Measurements from ENCODE around the gene ALOXE3.

Gene ALOXE3

DNA sequence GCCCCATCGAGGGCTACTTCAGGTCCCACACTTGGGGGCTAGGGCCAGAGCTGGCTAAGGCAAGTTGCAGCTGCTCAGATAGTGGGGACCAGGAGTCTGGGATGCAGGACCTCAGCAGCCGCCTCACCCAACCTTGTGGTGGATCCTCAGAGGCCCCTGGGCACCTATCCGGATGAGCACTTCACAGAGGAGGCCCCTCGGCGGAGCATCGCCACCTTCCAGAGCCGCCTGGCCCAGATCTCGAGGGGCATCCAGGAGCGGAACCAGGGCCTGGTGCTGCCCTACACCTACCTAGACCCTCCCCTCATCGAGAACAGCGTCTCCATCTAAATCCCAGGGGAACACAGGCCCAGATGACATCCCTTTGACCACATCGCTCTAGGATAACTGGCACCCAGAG, 70.1 kb downstream of the ALOXE3 start:
- DNase-seq (ENCODE audit: low spot score) = no peak

GRCh38 chr17:8047769-8048110, 70.6 kb downstream of the ALOXE3 start:
- no peak for DNase-seq (ENCODE audit: low spot score)

GRCh38 chr17:8046929-8047768, 71.2 kb downstream of the ALOXE3 start:
- no peak for DNase-seq (ENCODE audit: low spot score)

DNA sequence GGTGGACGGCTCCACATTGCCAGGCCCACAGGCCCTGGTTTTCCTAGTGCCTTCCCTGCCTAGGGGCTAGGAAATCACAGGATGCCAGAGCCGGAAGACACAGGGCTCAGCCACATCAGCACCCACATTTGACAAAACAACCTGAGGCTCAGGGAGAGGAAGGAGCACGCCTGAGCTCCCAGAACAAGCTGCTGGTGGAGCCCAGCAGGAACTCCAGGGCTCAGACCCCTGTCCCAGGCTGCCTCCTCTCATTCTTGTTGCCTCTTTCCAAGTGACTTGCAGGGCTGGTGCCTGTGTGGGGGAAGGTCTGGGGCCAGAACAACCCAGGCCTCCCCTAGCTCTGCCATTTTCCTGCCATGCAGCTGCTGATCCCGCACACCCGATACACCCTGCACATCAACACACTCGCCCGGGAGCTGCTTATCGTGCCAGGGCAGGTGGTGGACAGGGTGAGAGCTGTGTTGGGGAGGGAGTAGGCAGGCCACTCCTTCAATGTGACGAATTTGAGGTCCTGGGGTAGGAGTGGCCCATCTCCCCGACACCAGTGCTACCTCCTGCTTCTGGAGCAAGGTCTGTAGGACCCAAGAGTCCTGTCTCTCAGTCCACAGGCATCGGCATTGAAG, 71.9 kb downstream of the ALOXE3 start:
- DNase-seq (ENCODE audit: low spot score) = no peak
